Smooth muscle cell (in vitro differentiated cells): ENCODE results near the gene CMTM7. TPM values are rescaled to one million over a fixed set of nuclear protein-coding genes. Genes with fewer than 3 reads are reported as not detected.

Source experiments
- DNase-seq: peaks from one replicate; lab custom pipeline; 2025; ENCODE audit not compliant: unreplicated experiment; lab: John Stamatoyannopoulos, UW
- H2AFZ ChIP-seq: fragments of 200-600 bp; sonication (generic); 2 replicates; pipeline ENCODE4 v1.6.0; 2016; ENCODE audit warnings: antibody characterized with exemption, low read depth, mild to moderate bottlenecking
- H3F3A ChIP-seq: fragments of 200-600 bp; sonication (generic); 2 replicates; pipeline ENCODE4 v1.6.0; 2017; ENCODE audit warnings: antibody characterized with exemption, low read depth
- H3K27ac ChIP-seq: fragments of 200-600 bp; sonication (generic); 2 replicates; pipeline ENCODE4 v1.5.1; 2016; ENCODE audit warnings: low read depth, mild to moderate bottlenecking
- H3K27me3 ChIP-seq: fragments of 200-600 bp; sonication (generic); 2 replicates; pipeline ENCODE4 v1.6.1; 2016; ENCODE audit warnings: low read depth, mild to moderate bottlenecking
- H3K36me3 ChIP-seq: fragments of 200-600 bp; sonication (generic); 2 replicates; pipeline ENCODE4 v1.5.1; 2016; ENCODE audit warnings: low read depth
- H3K4me1 ChIP-seq: fragments of 200-600 bp; sonication (generic); 2 replicates; pipeline ENCODE4 v1.5.1; 2016; ENCODE audit warnings: low read depth
- H3K4me2 ChIP-seq: fragments of 200-600 bp; sonication (generic); 2 replicates; pipeline ENCODE4 v1.6.0; 2016; ENCODE audit warnings: mild to moderate bottlenecking
- H3K4me3 ChIP-seq: fragments of 200-600 bp; sonication (generic); 2 replicates; pipeline ENCODE4 v1.5.1; 2016; ENCODE audit warnings: mild to moderate bottlenecking
- H3K79me2 ChIP-seq: fragments of 200-600 bp; sonication (generic); 2 replicates; pipeline ENCODE4 v1.6.0; 2016; ENCODE audit warnings: low read depth, mild to moderate bottlenecking
- H3K9ac ChIP-seq: fragments of 200-600 bp; sonication (generic); 2 replicates; pipeline ENCODE4 v1.6.0; 2016; ENCODE audit warnings: low read depth
- H3K9me3 ChIP-seq: fragments of 200-600 bp; sonication (generic); replicated peaks from 2 replicates; pipeline ENCODE4 v1.5.1; 2016; ENCODE audit warnings: low read depth
- H4K20me1 ChIP-seq: fragments of 200-600 bp; sonication (generic); 2 replicates; pipeline ENCODE4 v1.6.0; 2016; ENCODE audit warnings: low read depth
- whole genome bisulfite sequencing: methylation state at CpG from one replicate; pipeline ENCODE4 v1.1.7; 2016; ENCODE audit warnings: low lambda C conversion rate; 5-methylcytosine and 5-hydroxymethylcytosine counted together
- polyA plus RNA-seq: library from polyadenylated mRNA; unstranded; fragments of >200 nt; fragmentation: Nextera tagmentation; extraction: Ambion mirVana; gene quantifications from 2 replicates; pipeline ENCODE4 v1.2.1, GENCODE V29; 2016
- total RNA-seq: library from RNA; depleted of rRNA; stranded (reverse); fragments of >200 nt; gene quantifications from 2 replicates; pipeline ENCODE4 v1.2.3, GENCODE V29; 2014
- TF ChIP-seq, protein P1 (sequence below): fragments of 200-600 bp; sonication (generic); IDR thresholded peaks from 2 replicates; pipeline ENCODE4 v1.5.1; 2017; ENCODE audit warnings: borderline replicate concordance, mild to moderate bottlenecking, antibody characterized with exemption; ENCODE audit not compliant: insufficient read depth, poor library complexity, severe bottlenecking

CMTM7 gene
- total and polyA plus RNA-seq, 2 experiments from 2014 or later: 23.4 to 43.1 TPM

DNA sequence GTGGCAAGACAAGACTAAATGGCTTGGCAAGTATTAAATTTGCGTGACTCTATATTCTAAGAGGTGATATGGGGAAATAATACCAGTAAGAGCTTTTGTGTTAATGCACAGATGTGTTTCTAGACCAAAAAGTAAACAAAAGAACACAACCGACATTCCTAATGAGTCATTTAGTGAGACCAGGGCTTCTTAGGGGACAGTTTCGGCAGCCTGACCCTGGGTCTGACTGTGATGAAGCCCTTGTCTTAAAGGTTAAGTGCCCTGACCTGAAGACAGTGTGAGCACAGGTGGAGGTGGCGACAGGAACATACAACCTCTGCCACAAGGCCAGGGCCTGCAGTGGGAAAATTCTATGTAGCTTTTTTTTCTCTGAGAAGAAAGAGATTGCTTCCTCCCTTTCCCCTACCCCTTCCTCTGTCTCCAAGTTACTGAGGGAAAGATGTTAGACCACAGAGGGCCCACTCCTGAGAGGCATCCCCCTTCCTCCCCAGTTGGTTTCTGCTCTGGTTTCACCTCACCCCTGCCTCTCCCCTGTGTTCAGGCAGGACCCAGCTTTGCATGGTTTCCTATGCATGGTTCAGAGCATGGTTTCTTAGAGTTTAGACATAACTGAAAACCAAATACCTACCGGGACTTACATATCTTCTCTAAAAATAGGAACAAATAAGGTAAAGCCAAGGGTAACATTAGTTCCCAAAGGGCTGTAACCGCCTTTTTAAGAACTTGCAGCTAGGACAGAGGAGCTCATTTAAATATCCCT, 24.8 kb upstream of the CMTM7 start:
- peak overlapping the region; percentile 4 for H3K4me2 ChIP-seq
- no peaks in the 10 kb centered on the region for H3K4me1 ChIP-seq
- H2AFZ ChIP-seq: no peak overlapping the region
- H3K9me3 ChIP-seq: no peaks in the 10 kb centered on the region
- 51% methylated on average over 6 of the region's 6 CpGs for WGBS
- TF ChIP-seq, protein P1, sequence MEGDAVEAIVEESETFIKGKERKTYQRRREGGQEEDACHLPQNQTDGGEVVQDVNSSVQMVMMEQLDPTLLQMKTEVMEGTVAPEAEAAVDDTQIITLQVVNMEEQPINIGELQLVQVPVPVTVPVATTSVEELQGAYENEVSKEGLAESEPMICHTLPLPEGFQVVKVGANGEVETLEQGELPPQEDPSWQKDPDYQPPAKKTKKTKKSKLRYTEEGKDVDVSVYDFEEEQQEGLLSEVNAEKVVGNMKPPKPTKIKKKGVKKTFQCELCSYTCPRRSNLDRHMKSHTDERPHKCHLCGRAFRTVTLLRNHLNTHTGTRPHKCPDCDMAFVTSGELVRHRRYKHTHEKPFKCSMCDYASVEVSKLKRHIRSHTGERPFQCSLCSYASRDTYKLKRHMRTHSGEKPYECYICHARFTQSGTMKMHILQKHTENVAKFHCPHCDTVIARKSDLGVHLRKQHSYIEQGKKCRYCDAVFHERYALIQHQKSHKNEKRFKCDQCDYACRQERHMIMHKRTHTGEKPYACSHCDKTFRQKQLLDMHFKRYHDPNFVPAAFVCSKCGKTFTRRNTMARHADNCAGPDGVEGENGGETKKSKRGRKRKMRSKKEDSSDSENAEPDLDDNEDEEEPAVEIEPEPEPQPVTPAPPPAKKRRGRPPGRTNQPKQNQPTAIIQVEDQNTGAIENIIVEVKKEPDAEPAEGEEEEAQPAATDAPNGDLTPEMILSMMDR: no peak
- no peak overlapping the region for H3K27ac ChIP-seq
- H3F3A ChIP-seq: no peaks in the 10 kb centered on the region
- no peaks in the 10 kb centered on the region for H4K20me1 ChIP-seq
- no peaks in the 10 kb centered on the region for H3K79me2 ChIP-seq
- no peak overlapping the region for H3K9ac ChIP-seq
- DNase-seq: no peak
- no peaks in the 10 kb centered on the region for H3K27me3 ChIP-seq
- no peaks in the 10 kb centered on the region for H3K36me3 ChIP-seq
- H3K4me3 ChIP-seq: no peak overlapping the region

DNA sequence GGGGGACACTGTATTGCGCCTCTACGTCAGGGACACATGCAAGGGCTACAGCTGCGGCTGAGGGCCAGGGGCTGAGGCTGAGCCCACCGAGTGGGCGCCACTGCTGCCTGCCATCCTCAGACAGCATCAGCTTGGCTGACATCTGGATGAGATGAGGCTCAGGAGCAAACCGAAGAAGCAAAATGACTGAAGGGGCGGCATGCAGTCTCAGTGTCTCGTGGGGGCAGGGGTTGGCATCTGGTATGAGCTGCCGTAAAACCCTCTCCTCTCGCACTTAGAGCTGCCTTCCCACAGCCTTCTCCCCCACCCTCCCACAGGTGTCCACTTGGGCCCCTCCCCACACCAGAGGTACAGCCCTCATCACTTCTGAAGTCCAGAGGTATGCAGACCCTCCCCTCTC, 24.2 kb upstream of the CMTM7 start:
- H3K4me3 ChIP-seq: no peak overlapping the region
- no peak overlapping the region for H3K27ac ChIP-seq
- H3K27me3 ChIP-seq: no peaks in the 10 kb centered on the region
- no peak for DNase-seq
- H2AFZ ChIP-seq: no peak overlapping the region
- H3K79me2 ChIP-seq: no peaks in the 10 kb centered on the region
- TF ChIP-seq, protein P1: no peak
- no peak overlapping the region for H3K9ac ChIP-seq
- WGBS: over 99% methylated on average over 7 of the region's 10 CpGs
- no peaks in the 10 kb centered on the region for H3K9me3 ChIP-seq
- no peaks in the 10 kb centered on the region for H4K20me1 ChIP-seq
- H3F3A ChIP-seq: no peaks in the 10 kb centered on the region
- H3K4me2 ChIP-seq: no peak overlapping the region
- no peaks in the 10 kb centered on the region for H3K4me1 ChIP-seq
- no peaks in the 10 kb centered on the region for H3K36me3 ChIP-seq

DNA sequence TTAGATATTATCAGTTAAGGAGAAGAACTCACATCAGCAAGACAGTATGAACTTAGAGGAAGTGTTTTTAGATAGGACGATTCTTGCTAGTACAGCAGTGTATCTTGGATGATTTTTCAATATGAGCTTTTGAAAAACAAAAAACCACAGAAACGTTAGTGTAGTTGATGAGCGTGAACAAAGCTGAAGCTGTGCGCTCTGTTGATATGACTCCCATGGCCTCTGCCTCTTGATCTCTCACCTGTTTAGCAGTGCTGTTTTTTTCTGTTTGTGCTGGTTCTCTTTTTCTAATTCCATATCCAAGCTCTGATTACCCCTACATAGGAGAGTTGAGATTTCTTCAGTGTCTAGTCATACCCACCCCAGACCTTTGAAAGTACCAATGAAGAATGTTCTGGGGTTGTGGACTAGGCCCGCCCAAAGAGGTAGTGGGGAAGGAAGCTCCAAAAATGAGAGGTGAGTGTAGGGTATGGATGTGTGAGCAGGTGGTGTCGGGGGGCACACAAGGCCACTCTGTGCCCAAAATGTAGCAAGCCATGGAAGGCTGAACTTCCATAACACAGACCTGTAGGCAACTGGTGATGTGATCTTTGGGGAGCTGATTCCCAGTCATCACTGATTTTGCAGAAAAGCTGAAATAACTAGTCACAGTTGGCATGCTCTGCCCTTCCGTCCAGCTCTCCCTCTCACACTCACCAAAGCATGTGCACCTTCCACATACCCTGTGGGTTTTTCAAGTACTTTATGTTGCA, 20.0 kb upstream of the CMTM7 start:
- TF ChIP-seq, protein P1: no peak
- 94% methylated on average over 7 of the region's 7 CpGs for WGBS

More for the DNA sequence above, 20.0 kb upstream of the CMTM7 start:
- H3K4me3 ChIP-seq: no peak overlapping the region
- H3K79me2 ChIP-seq: no peaks in the 10 kb centered on the region
- H3F3A ChIP-seq: no peaks in the 10 kb centered on the region
- no peaks in the 10 kb centered on the region for H4K20me1 ChIP-seq
- no peak for DNase-seq
- no peaks in the 10 kb centered on the region for H3K27me3 ChIP-seq
- H3K4me2 ChIP-seq: no peak overlapping the region
- H2AFZ ChIP-seq: no peak overlapping the region
- H3K27ac ChIP-seq: no peak overlapping the region
- H3K9ac ChIP-seq: no peak overlapping the region
- H3K36me3 ChIP-seq: no peaks in the 10 kb centered on the region
- H3K4me1 ChIP-seq: no peaks in the 10 kb centered on the region
- H3K9me3 ChIP-seq: no peaks in the 10 kb centered on the region
